Natural killer cell treated with Interleukin-12 subunit alpha and Interleukin-12 subunit beta and Interleukin-15 and Interleukin-18, amount 100 ng/mL, for 72 hours (primary cell): ENCODE data around the gene RNF182. TPM values are rescaled to one million over a fixed set of nuclear protein-coding genes. Genes with fewer than 3 reads are reported as not detected.

Source experiments
- ATAC-seq, 2 donors: fragments of 150-1000 bp; cut with Tn5 transposase in 1 of 2; sonication (Bioruptor Pico), chemical (Tn5 transposase) in 1 of 2; 2 replicates each; pipeline ENCODE4 v1.10.0; 2021
- DNase-seq: peaks from one replicate; pipeline ENCODE4 v3.0.0; 2022; ENCODE audit warnings: low spot score
- H3K27ac Mint-ChIP-seq, 2 donors: 1 replicate in 1 of 2; 2 replicates in 1 of 2; pipeline ENCODE4 v1.8.0; 2022; ENCODE audit warnings: mixed read lengths in 2 of 2, mild to moderate bottlenecking in 1 of 2, moderate library complexity in 1 of 2
- H3K27me3 Mint-ChIP-seq, 2 donors: 1 replicate in 1 of 2; 2 replicates in 1 of 2; pipeline ENCODE4 v1.8.0; 2022; ENCODE audit warnings: mixed read lengths in 2 of 2
- H3K36me3 Mint-ChIP-seq: one replicate; pipeline ENCODE4 v1.8.0; 2022; ENCODE audit warnings: mixed read lengths
- H3K4me1 Mint-ChIP-seq, 2 donors: 1 replicate in 1 of 2; 2 replicates in 1 of 2; pipeline ENCODE4 v1.8.0; 2022; ENCODE audit warnings: low read depth in 2 of 2, mixed read lengths in 2 of 2, mild to moderate bottlenecking in 1 of 2
- H3K4me3 Mint-ChIP-seq: one replicate; pipeline ENCODE4 v1.8.0; 2022; ENCODE audit warnings: mixed read lengths
- H3K9me3 Mint-ChIP-seq: 2 replicates; pipeline ENCODE4 v1.8.0; 2022; ENCODE audit warnings: mixed read lengths
- total RNA-seq, 2 donors: library from RNA; stranded (reverse); gene quantifications; one replicate each; pipeline ENCODE4 v1.2.3, GENCODE V29; 2022

The RNF182 gene
- total RNA-seq, 2 donors from 2014 or later, result not detected

DNA sequence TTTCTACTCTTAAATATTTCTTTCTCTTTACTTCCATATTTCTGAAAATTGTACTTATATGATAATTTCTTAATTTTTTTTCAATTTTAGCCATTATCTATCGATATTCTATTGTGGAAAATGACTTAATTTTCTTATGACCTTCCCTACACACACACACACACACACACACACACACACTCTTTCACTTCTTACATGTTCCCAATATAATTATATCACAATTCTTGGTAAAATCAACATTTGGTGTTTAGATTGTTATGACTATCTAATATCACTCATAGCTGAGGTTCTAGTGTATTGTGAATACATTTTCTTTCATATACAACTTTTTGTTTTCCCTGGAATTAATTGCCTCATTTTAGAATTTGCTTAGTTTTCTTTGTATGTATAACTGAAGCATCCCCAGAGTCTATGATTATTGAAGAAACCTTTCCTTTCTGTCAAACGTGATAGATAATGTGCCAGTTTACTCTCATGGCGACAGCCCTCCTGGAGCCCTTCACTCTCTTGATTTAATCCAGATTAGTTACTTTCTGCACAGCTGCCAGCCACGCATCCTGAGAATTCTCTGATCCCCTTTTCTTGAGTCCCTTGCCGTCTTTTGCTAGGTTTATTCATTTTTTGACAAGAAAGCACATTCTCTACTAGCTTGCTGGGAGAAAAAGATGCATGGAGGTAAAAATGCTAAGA is 63.4 kb downstream of the RNF182 start:
- H3K27me3 Mint-ChIP-seq, result peaks cover 43 to 55% of the 10 kb centered on the region in 2 donors
- no peak overlapping the region for H3K4me3 Mint-ChIP-seq
- H3K4me1 Mint-ChIP-seq, result no peaks in the 10 kb centered on the region

GRCh38 chr6:13988908-13989307 is 64.2 kb downstream of the RNF182 start:
- Mint-ChIP-seq H3K4me1 (no peaks in the 10 kb centered on the region), H3K4me3 (no peak overlapping the region), H3K27me3 (peaks cover 43 to 55% of the 10 kb centered on the region in 2 donors), H3K9me3 (no peaks in the 10 kb centered on the region), H3K36me3 (no peaks in the 10 kb centered on the region), H3K27ac (no peak overlapping the region)
- ATAC-seq, result no peak
- no peak for DNase-seq

More for the DNA sequence above, 63.4 kb downstream of the RNF182 start:
- H3K36me3 Mint-ChIP-seq, result no peaks in the 10 kb centered on the region
- H3K9me3 Mint-ChIP-seq, result no peaks in the 10 kb centered on the region
- no peak overlapping the region for H3K27ac Mint-ChIP-seq
- ATAC-seq (no peak), DNase-seq (no peak)

DNA sequence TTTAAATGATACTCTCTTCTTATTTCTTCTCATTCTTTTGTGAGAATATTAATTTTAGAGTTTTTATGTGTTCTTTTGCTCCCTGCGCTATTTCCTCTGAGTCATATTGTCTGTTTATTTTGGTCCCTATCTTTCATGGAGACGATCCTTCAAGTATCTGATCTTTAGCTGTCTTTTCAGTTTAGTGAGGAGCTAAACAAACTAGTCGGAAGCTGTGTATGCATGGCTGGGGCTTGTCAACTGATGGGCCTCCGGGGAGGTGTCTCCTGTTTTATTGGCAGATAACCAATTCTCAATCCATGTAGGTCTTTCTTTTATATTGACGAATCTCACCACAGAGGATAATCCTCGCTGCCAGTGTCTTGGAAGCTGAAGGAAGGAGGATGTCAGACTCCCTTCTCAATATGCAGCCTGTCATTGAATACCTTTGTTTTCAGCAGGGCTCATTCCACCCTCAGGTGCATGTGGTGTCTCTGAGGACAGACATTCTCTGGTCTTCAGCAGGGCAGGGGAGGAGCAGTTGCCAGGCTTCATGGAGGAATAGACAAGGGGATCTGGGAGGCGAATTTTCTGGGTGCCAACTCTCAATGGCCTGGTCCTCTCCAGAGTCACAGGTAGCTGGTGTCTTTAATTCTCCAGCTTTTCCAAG is 64.9 kb downstream of the RNF182 start:
- H3K4me1 Mint-ChIP-seq, result no peaks in the 10 kb centered on the region
- H3K27me3 Mint-ChIP-seq, result peaks cover 43 to 54% of the 10 kb centered on the region in 2 donors
- no peak overlapping the region for H3K27ac Mint-ChIP-seq
- no peaks in the 10 kb centered on the region for H3K9me3 Mint-ChIP-seq
- no peaks in the 10 kb centered on the region for H3K36me3 Mint-ChIP-seq
- ATAC-seq, result no peak
- DNase-seq, result no peak
- H3K4me3 Mint-ChIP-seq, result no peak overlapping the region

DNA sequence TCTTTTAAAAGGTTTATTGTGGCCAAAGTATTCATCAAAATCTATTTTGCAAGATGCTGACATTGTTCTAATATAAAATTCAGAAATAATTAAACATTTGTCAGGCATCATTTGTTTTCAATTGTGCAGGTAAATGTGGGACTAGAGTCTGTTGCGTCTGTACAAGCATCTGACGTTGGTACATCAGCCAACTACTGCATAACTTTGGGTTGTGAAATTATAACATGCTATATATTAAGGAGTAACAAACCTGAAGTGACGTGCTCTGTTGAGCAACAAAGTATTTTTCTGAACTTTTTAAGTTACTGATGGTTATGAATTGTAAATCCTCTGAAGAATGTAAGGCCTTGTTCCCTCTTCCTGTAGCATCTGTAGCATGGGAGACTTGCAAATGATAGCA is 66.0 kb downstream of the RNF182 start:
- H3K36me3 Mint-ChIP-seq, result no peaks in the 10 kb centered on the region
- no peak overlapping the region for H3K27ac Mint-ChIP-seq
- no peaks in the 10 kb centered on the region for H3K4me1 Mint-ChIP-seq
- no peak overlapping the region for H3K4me3 Mint-ChIP-seq
- DNase-seq (no peak), ATAC-seq (no peak)
- peaks cover 46 to 55% of the 10 kb centered on the region in 2 donors for H3K27me3 Mint-ChIP-seq
- no peaks in the 10 kb centered on the region for H3K9me3 Mint-ChIP-seq

- Mint-ChIP-seq H3K27me3 (peaks cover 46 to 53% of the 10 kb centered on the region in 2 donors), H3K36me3 (no peaks in the 10 kb centered on the region), H3K4me3 (no peak overlapping the region), H3K27ac (no peak overlapping the region), H3K4me1 (no peaks in the 10 kb centered on the region), H3K9me3 (no peaks in the 10 kb centered on the region)
- DNase-seq, result no peak
- ATAC-seq, result no peak
Observed at GRCh38 chr6:13991393-13991792, 66.6 kb downstream of the RNF182 start.

DNA sequence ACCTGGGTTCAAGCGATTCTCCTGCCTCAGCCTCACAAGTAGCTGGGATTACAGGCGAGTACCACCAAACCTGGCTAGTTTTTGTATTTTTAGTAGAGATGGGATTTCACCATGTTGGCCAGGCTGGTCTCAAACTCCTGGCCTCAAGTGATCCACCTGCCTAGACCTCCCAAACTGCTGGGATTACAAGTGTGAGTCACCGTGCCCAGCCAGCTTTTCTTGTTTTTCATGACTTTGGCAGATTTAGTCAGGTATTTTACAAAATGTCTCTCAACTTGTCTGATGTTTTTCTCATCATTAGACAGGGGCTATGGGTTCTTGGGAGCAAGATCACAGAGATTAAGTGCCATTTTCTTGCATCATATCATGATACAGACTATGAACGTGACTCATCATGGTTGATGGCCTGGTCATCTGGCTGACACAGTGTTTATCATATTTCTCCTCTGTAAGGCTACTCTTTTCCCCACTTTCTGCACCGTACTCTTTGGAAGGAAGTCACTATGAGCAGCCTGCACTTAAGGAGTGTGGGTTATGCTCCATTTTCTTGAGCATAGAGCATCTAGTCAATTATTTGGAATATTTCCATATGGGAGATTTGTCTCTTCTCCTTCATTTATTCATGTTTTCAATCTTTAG is 67.8 kb downstream of the RNF182 start:
- no peak for ATAC-seq
- Mint-ChIP-seq H3K4me3 (no peak overlapping the region), H3K27me3 (peaks cover 46 to 57% of the 10 kb centered on the region in 2 donors), H3K9me3 (no peaks in the 10 kb centered on the region), H3K36me3 (no peaks in the 10 kb centered on the region), H3K4me1 (no peaks in the 10 kb centered on the region), H3K27ac (no peak overlapping the region)
- DNase-seq, result no peak

DNA sequence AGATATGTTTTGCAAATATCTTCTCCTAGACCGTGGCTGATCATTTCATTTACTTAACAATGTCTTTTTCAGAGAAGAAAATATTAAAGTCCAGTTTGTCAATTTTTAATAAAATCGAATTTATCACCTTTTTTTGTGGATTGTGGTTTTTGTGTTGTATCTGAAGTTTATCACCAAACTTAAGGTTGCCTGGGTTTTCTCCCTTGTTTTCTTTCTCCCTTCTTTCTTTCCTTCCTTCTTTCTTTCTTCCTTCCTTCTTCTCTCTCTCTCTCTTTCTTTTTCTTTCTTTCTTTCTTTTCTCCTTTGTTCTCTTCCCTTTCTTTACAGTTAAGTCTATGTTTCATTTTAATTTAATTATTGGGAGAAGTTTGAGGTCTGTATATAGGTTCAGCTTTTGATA is 68.7 kb downstream of the RNF182 start:
- Mint-ChIP-seq H3K36me3 (no peaks in the 10 kb centered on the region), H3K4me1 (no peaks in the 10 kb centered on the region), H3K27ac (no peak overlapping the region), H3K9me3 (no peaks in the 10 kb centered on the region), H3K27me3 (peaks cover 42 to 54% of the 10 kb centered on the region in 2 donors), H3K4me3 (no peak overlapping the region)
- ATAC-seq, result no peak
- no peak for DNase-seq

GRCh38 chr6:13998356-13998755 is 73.6 kb downstream of the RNF182 start:
- Mint-ChIP-seq H3K27me3 (peaks cover 31 to 33% of the 10 kb centered on the region in 2 donors), H3K36me3 (no peaks in the 10 kb centered on the region), H3K4me3 (no peak overlapping the region), H3K4me1 (no peaks in the 10 kb centered on the region), H3K27ac (no peak overlapping the region), H3K9me3 (no peaks in the 10 kb centered on the region)
- ATAC-seq, result no peak
- DNase-seq, result no peak

DNA sequence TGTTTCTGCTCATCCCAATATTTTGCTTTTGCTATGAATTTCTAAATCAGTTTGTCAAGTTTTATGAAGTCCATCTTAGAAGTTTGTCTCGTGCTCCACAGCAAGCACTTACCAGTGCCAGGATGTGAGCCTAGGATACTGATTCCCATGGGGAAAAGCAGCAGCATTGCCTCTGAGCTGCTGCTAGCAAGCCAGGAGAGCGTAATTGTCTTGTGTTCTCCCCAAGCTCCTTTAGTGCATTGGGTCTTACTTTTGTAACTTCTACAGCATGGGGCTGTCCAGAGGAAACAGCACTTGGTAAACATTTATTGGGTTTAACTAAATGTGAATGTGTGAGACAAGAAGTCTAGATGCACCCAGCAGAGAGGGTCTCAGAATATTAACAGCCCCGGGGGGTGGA is 76.1 kb downstream of the RNF182 start:
- Mint-ChIP-seq H3K36me3 (no peaks in the 10 kb centered on the region), H3K9me3 (no peaks in the 10 kb centered on the region), H3K27ac (no peak overlapping the region), H3K27me3 (peaks cover 30 to 31% of the 10 kb centered on the region in 2 donors), H3K4me1 (no peaks in the 10 kb centered on the region), H3K4me3 (no peak overlapping the region)
- ATAC-seq (no peak), DNase-seq (no peak)

GRCh38 chr6:14001329-14002012 is 76.7 kb downstream of the RNF182 start:
- Mint-ChIP-seq H3K9me3 (no peaks in the 10 kb centered on the region), H3K4me1 (no peaks in the 10 kb centered on the region), H3K36me3 (no peaks in the 10 kb centered on the region), H3K27ac (no peak overlapping the region), H3K27me3 (peaks cover 28 to 29% of the 10 kb centered on the region in 2 donors), H3K4me3 (no peak overlapping the region)
- DNase-seq (no peak), ATAC-seq (no peak)

- ATAC-seq (no peak), DNase-seq (no peak)
- H3K27ac Mint-ChIP-seq, result no peak overlapping the region
- H3K4me1 Mint-ChIP-seq, result no peaks in the 10 kb centered on the region
- H3K27me3 Mint-ChIP-seq, result peaks cover 29 to 34% of the 10 kb centered on the region in 2 donors
- H3K4me3 Mint-ChIP-seq, result no peak overlapping the region
- no peaks in the 10 kb centered on the region for H3K36me3 Mint-ChIP-seq
- no peaks in the 10 kb centered on the region for H3K9me3 Mint-ChIP-seq
Observed at GRCh38 chr6:14002176-14002947, 77.6 kb downstream of the RNF182 start.

- Mint-ChIP-seq H3K27me3 (peaks cover 26 to 41% of the 10 kb centered on the region in 2 donors), H3K27ac (no peak overlapping the region), H3K9me3 (no peaks in the 10 kb centered on the region), H3K4me1 (no peaks in the 10 kb centered on the region), H3K4me3 (no peak overlapping the region), H3K36me3 (no peaks in the 10 kb centered on the region)
- no peak for ATAC-seq
- no peak for DNase-seq
Observed at GRCh38 chr6:14004258-14004657, 79.5 kb downstream of the RNF182 start.

DNA sequence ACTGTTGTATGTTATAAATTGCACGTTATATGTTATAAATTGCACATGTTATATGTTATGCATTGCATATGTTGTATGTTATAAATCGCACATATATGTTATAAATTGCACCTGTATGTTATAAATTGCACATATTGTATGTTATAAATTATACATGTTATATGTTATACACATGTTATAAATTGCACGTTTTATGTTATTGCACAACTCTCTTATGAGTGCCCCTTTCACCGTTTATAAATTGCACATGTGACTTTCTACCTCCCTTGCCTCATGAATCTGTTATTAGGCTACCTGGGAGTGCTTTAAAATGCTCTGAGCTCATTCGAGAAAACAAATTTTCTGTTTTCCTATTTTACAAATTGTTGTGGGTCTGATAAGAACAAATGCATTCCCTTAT is 84.1 kb downstream of the RNF182 start:
- H3K9me3 Mint-ChIP-seq, result no peaks in the 10 kb centered on the region
- no peak for ATAC-seq
- H3K4me1 Mint-ChIP-seq, result no peaks in the 10 kb centered on the region
- H3K4me3 Mint-ChIP-seq, result no peak overlapping the region
- no peak overlapping the region for H3K27ac Mint-ChIP-seq
- DNase-seq, result no peak
- no peaks in the 10 kb centered on the region for H3K36me3 Mint-ChIP-seq
- H3K27me3 Mint-ChIP-seq, result peaks cover 37 to 64% of the 10 kb centered on the region in 2 donors
